Non-pigmented ciliary epithelial cell (primary cell): Measurements from ENCODE around the gene PRKCZ.

ENCODE experiments used
- DNase-seq: peaks from one replicate; pipeline ENCODE4 v3.0.0-alpha.2; 2010; ENCODE audit warnings: low read depth

PRKCZ gene

GRCh38 chr1:2024887-2025286, 25.3 kb upstream of the PRKCZ start:
- no peak for DNase-seq

GRCh38 chr1:2025491-2025981, 24.7 kb upstream of the PRKCZ start:
- DNase-seq: no peak

GRCh38 chr1:2027961-2028583, 22.1 kb upstream of the PRKCZ start:
- no peak for DNase-seq

- DNase-seq: no peak
Observed at GRCh38 chr1:2028870-2029560, 21.2 kb upstream of the PRKCZ start.

GRCh38 chr1:2029561-2029960, 20.6 kb upstream of the PRKCZ start:
- DNase-seq: no peak

GRCh38 chr1:2030076-2030871, 19.9 kb upstream of the PRKCZ start:
- DNase-seq: no peak

GRCh38 chr1:2031546-2032540, 18.4 kb upstream of the PRKCZ start:
- no peak for DNase-seq

- DNase-seq: no peak
Observed at GRCh38 chr1:2032737-2033136, 17.5 kb upstream of the PRKCZ start.

GRCh38 chr1:2033165-2033564, 17.0 kb upstream of the PRKCZ start:
- DNase-seq: no peak

- no peak for DNase-seq
Observed at GRCh38 chr1:2036287-2036686, 13.9 kb upstream of the PRKCZ start.

GRCh38 chr1:2037314-2037979, 12.8 kb upstream of the PRKCZ start:
- DNase-seq: no peak

GRCh38 chr1:2038229-2038628, 12.0 kb upstream of the PRKCZ start:
- DNase-seq: no peak

GRCh38 chr1:2039251-2039650, 11.0 kb upstream of the PRKCZ start:
- no peak for DNase-seq

GRCh38 chr1:2041305-2041704, 8.9 kb upstream of the PRKCZ start:
- no peak for DNase-seq

GRCh38 chr1:2041887-2042286, 8.3 kb upstream of the PRKCZ start:
- no peak for DNase-seq

GRCh38 chr1:2042830-2043773, 7.1 kb upstream of the PRKCZ start:
- no peak for DNase-seq

GRCh38 chr1:2043886-2044285, 6.3 kb upstream of the PRKCZ start:
- DNase-seq: no peak

GRCh38 chr1:2044510-2045319, 5.5 kb upstream of the PRKCZ start:
- DNase-seq: no peak
